Measurements from ENCODE around the gene ZNF200. TPM values are rescaled to one million over a fixed set of nuclear protein-coding genes. Genes with fewer than 3 reads are reported as not detected.

ZNF200 gene
- total and polyA plus RNA-seq, 2 of the 13 experiments (the other 11 are each of a cell fraction or from before 2014, with no cell fraction given): 3.5 to 16.5 TPM

DNA sequence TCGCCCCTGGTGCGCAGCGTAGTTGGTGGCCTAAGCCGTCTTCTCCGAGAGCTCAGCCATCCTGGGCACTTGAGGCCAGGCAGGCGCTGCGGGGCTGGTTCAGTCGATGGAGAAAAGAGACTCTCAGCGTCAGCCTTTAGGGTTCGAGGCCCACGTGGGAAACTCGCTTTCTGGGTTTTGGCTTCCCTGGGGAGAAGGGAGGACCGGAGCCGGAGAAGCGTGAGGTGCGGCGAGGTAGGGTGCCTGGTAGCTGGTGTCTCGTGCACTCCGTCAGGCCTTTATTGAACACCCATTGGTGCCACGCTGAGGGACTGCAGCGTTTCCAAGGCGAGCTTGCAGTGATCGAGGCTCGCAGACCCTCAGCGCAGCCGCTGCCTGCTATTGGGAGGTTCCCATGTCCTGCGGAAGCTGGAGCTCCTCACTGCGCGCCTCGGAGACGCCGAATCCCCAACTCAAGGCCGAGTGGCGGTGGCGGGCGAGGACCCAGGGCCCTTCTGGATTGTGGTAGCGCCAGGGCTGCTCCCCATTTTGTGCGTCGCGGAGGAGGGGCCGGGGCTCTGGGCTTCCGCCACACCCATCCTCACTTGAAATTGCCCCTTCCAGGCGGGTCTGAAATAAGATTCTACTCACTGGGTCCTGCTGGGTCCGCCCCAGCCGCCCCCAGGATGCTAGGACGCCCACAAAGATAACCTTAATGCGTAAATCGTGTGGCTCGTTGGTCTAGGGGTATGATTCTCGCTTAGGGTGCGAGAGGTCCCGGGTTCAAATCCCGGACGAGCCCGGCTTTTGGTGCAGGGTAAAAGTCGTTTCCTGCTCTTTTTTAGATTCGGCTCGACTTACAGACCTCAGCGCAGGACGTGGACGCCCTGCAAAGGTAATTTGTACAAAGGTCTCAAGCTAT, 45.8 kb downstream of the ZNF200 start (continued):
- TF ChIP-seq ZNF333 (CRISPR knock-in tag; IDR thresholded peaks at IDR 0.05; ENCODE audit: borderline replicate concordance): 0 out of 2 replicates have a peak, but pooled peaks have one; percentile 44
- TF ChIP-seq, protein P1, sequence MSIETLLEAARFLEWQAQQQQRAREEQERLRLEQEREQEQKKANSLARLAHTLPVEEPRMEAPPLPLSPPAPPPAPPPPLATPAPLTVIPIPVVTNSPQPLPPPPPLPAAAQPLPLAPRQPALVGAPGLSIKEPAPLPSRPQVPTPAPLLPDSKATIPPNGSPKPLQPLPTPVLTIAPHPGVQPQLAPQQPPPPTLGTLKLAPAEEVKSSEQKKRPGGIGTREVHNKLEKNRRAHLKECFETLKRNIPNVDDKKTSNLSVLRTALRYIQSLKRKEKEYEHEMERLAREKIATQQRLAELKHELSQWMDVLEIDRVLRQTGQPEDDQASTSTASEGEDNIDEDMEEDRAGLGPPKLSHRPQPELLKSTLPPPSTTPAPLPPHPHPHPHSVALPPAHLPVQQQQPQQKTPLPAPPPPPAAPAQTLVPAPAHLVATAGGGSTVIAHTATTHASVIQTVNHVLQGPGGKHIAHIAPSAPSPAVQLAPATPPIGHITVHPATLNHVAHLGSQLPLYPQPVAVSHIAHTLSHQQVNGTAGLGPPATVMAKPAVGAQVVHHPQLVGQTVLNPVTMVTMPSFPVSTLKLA (IDR thresholded peaks at IDR 0.05): no peak
- TF ChIP-seq ZNF564 (CRISPR knock-in tag; IDR thresholded peaks at IDR 0.05): no peak
- no peak for TF ChIP-seq HOXA7 (CRISPR knock-in tag; IDR thresholded peaks at IDR 0.05)
- peak; percentile 65 for TF ChIP-seq ASH2L (IDR thresholded peaks at IDR 0.05; ENCODE audit: insufficient read length, low read depth, low read length)
- TF ChIP-seq ZNF12 (CRISPR knock-in tag; IDR thresholded peaks at IDR 0.05): no peak
- no peak for TF ChIP-seq PHF20 (CRISPR knock-in tag; IDR thresholded peaks at IDR 0.05)
- 0 out of 2 replicates have a peak, but pooled peaks have one; percentile 32 for TF ChIP-seq BRF2 (CRISPR knock-in tag; IDR thresholded peaks at IDR 0.05)
- TF ChIP-seq HOXA9 (CRISPR knock-in tag; IDR thresholded peaks at IDR 0.05; ENCODE audit: borderline replicate concordance): no peak
- TF ChIP-seq SMAD3 (CRISPR knock-in tag; IDR thresholded peaks at IDR 0.05): peak; percentile 64; the same call in 1 of the 2 replicates
- no peak for TF ChIP-seq ATF4 (CRISPR knock-in tag; IDR thresholded peaks at IDR 0.05)
- TF ChIP-seq GATA4 (IDR thresholded peaks at IDR 0.05; ENCODE audit: borderline replicate concordance, low read depth): no peak
- TF ChIP-seq ZFP36L1 (CRISPR knock-in tag; IDR thresholded peaks at IDR 0.05): no peak
- peak; percentile 33 for TF ChIP-seq MED1 (CRISPR knock-in tag; IDR thresholded peaks at IDR 0.05)
- TF ChIP-seq FOSL2 (CRISPR knock-in tag; IDR thresholded peaks at IDR 0.05): 0 out of 2 replicates have a peak, but pooled peaks have one; percentile 18
- TF ChIP-seq, protein P2, sequence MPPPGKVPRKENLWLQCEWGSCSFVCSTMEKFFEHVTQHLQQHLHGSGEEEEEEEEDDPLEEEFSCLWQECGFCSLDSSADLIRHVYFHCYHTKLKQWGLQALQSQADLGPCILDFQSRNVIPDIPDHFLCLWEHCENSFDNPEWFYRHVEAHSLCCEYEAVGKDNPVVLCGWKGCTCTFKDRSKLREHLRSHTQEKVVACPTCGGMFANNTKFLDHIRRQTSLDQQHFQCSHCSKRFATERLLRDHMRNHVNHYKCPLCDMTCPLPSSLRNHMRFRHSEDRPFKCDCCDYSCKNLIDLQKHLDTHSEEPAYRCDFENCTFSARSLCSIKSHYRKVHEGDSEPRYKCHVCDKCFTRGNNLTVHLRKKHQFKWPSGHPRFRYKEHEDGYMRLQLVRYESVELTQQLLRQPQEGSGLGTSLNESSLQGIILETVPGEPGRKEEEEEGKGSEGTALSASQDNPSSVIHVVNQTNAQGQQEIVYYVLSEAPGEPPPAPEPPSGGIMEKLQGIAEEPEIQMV (CRISPR knock-in tag; IDR thresholded peaks at IDR 0.05; ENCODE audit: low read depth): peak; percentile 51; the same call in 1 of the 2 replicates
- no peak for TF ChIP-seq PAX8 (CRISPR knock-in tag; IDR thresholded peaks at IDR 0.05; ENCODE audit: borderline replicate concordance)
- TF ChIP-seq, protein P3, sequence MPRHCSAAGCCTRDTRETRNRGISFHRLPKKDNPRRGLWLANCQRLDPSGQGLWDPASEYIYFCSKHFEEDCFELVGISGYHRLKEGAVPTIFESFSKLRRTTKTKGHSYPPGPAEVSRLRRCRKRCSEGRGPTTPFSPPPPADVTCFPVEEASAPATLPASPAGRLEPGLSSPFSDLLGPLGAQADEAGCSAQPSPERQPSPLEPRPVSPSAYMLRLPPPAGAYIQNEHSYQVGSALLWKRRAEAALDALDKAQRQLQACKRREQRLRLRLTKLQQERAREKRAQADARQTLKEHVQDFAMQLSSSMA (CRISPR knock-in tag; IDR thresholded peaks at IDR 0.05): no peak
- peak; percentile 47 for TF ChIP-seq ZNF501 (CRISPR knock-in tag; IDR thresholded peaks at IDR 0.05)
- no peak for TF ChIP-seq ARNT (IDR thresholded peaks at IDR 0.05)
- 0 out of 2 replicates have a peak, but pooled peaks have one; percentile 33 for TF ChIP-seq SATB2 (CRISPR knock-in tag; IDR thresholded peaks at IDR 0.05)
- no peak for TF ChIP-seq ZKSCAN8 (CRISPR knock-in tag; IDR thresholded peaks at IDR 0.05; ENCODE audit: borderline replicate concordance)
- 0 out of 2 replicates have a peak, but pooled peaks have one; percentile 87 for TF ChIP-seq NFIB (CRISPR knock-in tag; IDR thresholded peaks at IDR 0.05; ENCODE audit: borderline replicate concordance)

All from HepG2 (cell line).